Loucy (cell line): Measurements from ENCODE around the gene AGXT.
"Not testable (repeated sequence)": the region's sequence is repeated elsewhere in the genome, so short reads cannot be mapped to it uniquely, and the experiment has no call there.

Experiments used
- H2AFZ ChIP-seq: fragments of 200-600 bp; sonication (generic); 2 replicates; pipeline ENCODE4 v1.6.0; 2016; ENCODE audit warnings: antibody characterized with exemption, mild to moderate bottlenecking, low read length, moderate library complexity
- H3F3A ChIP-seq: fragments of 200-600 bp; 2 replicates; pipeline ENCODE4 v1.6.0; 2016; ENCODE audit warnings: antibody characterized with exemption, low read depth, mild to moderate bottlenecking
- H3K27me3 ChIP-seq: fragments of 200-600 bp; sonication (generic); 2 replicates; pipeline ENCODE4 v1.6.1; 2014; ENCODE audit warnings: low read length, mild to moderate bottlenecking; ENCODE audit not compliant: insufficient read depth, poor library complexity, severe bottlenecking
- H3K36me3 ChIP-seq: fragments of 200-600 bp; sonication (generic); 2 replicates; pipeline ENCODE4 v1.6.1; 2016; ENCODE audit warnings: low read length; ENCODE audit not compliant: insufficient read depth
- H3K4me1 ChIP-seq: fragments of 200-600 bp; sonication (generic); 2 replicates; pipeline ENCODE4 v1.5.1; 2014; ENCODE audit warnings: low read length, mild to moderate bottlenecking; ENCODE audit not compliant: insufficient read depth, poor library complexity, severe bottlenecking
- H3K4me2 ChIP-seq: fragments of 200-600 bp; sonication (generic); 2 replicates; pipeline ENCODE4 v1.6.0; 2014; ENCODE audit warnings: antibody characterized with exemption, low read length, low read depth, mild to moderate bottlenecking; ENCODE audit not compliant: poor library complexity, severe bottlenecking
- H3K4me3 ChIP-seq: fragments of 200-600 bp; sonication (generic); 2 replicates; pipeline ENCODE4 v1.5.1; 2014; ENCODE audit warnings: low read length, mild to moderate bottlenecking, mixed read lengths; ENCODE audit not compliant: poor library complexity, severe bottlenecking
- H3K79me2 ChIP-seq: fragments of 200-600 bp; sonication (generic); 2 replicates; pipeline ENCODE4 v1.6.1; 2014; ENCODE audit warnings: low read length; ENCODE audit not compliant: insufficient read depth
- H3K9ac ChIP-seq: fragments of 200-600 bp; sonication (generic); 2 replicates; pipeline ENCODE4 v1.6.0; 2014; ENCODE audit warnings: mild to moderate bottlenecking, low read depth, low read length, moderate library complexity; ENCODE audit not compliant: poor library complexity, severe bottlenecking
- H3K9me2 ChIP-seq: fragments of 200-600 bp; sonication (generic); replicated peaks from 2 replicates; pipeline ENCODE4 v1.6.1; 2016; ENCODE audit warnings: low read depth, low read length, mixed read lengths
- H3K9me3 ChIP-seq: fragments of 200-600 bp; sonication (generic); 2 replicates; pipeline ENCODE4 v1.6.1; 2014; ENCODE audit warnings: mild to moderate bottlenecking, antibody characterized with exemption, low read length, low read depth; ENCODE audit not compliant: insufficient read depth
- H4K20me1 ChIP-seq: fragments of 200-600 bp; sonication (generic); 2 replicates; pipeline ENCODE4 v1.6.0; 2014; ENCODE audit warnings: antibody characterized with exemption, low read length, mild to moderate bottlenecking; ENCODE audit not compliant: insufficient read depth, poor library complexity, severe bottlenecking
- CTCF ChIP-seq: fragments of 200-600 bp; sonication (generic); conservative IDR thresholded peaks from 2 replicates; pipeline ENCODE4 v1.5.1; 2014; ENCODE audit warnings: mild to moderate bottlenecking, antibody characterized with exemption, low read length
- EZH2phosphoT487 ChIP-seq: fragments of 200-600 bp; IDR thresholded peaks from 2 replicates; pipeline ENCODE4 v1.6.1; 2018; ENCODE audit warnings: antibody characterized with exemption, mild to moderate bottlenecking, moderate library complexity, borderline replicate concordance

Gene AGXT

DNA sequence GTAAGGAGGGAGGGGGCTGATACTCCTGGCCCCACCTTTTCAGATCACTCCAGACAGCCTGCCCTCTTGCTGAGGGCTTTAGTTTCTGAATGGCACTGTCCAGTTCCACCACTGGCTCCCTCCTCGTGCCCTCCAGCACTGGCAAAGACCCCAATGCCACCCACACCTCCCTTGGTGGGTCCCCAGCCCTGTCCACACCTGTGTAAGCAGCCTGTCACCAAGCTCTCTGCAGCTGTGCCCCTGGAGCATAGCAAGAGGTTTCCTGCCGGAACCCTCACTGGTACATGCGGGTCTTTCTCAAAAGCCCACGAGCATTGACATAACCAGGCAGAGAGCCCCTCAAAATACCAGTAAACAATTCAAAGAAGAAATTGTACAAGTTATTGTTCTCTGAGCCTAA is 31.0 kb upstream of the AGXT start:
- no peaks in the 10 kb centered on the region for H3K9me2 ChIP-seq
- H3K4me2 ChIP-seq = no peak overlapping the region
- H3K9ac ChIP-seq = no peak overlapping the region
- H3K36me3 ChIP-seq = no peaks in the 10 kb centered on the region
- no peaks in the 10 kb centered on the region for H4K20me1 ChIP-seq
- no peaks in the 10 kb centered on the region for H3K9me3 ChIP-seq
- H2AFZ ChIP-seq = no peak overlapping the region
- no peaks in the 10 kb centered on the region for H3K79me2 ChIP-seq
- H3K4me3 ChIP-seq = no peak overlapping the region
- H3F3A ChIP-seq = no peaks in the 10 kb centered on the region
- H3K4me1 ChIP-seq = no peaks in the 10 kb centered on the region
- no peaks in the 10 kb centered on the region for H3K27me3 ChIP-seq
- no peak for TF ChIP-seq CTCF
- TF ChIP-seq EZH2phosphoT487 = no peak

- TF ChIP-seq CTCF (no peak), EZH2phosphoT487 (no peak)
- H3K4me1 ChIP-seq = no peaks in the 10 kb centered on the region
- H3K27me3 ChIP-seq = no peaks in the 10 kb centered on the region
- H3K4me2 ChIP-seq = no peak overlapping the region
- no peak overlapping the region for H3K4me3 ChIP-seq
- no peaks in the 10 kb centered on the region for H3K79me2 ChIP-seq
- H3K36me3 ChIP-seq = no peaks in the 10 kb centered on the region
- H4K20me1 ChIP-seq = no peaks in the 10 kb centered on the region
- H3K9ac ChIP-seq = no peak overlapping the region
- H2AFZ ChIP-seq = no peak overlapping the region
- H3K9me2 ChIP-seq = no peaks in the 10 kb centered on the region
- H3F3A ChIP-seq = no peaks in the 10 kb centered on the region
- H3K9me3 ChIP-seq = no peaks in the 10 kb centered on the region
Measured at GRCh38 chr2:240839152-240840143, 29.2 kb upstream of the AGXT start.

DNA sequence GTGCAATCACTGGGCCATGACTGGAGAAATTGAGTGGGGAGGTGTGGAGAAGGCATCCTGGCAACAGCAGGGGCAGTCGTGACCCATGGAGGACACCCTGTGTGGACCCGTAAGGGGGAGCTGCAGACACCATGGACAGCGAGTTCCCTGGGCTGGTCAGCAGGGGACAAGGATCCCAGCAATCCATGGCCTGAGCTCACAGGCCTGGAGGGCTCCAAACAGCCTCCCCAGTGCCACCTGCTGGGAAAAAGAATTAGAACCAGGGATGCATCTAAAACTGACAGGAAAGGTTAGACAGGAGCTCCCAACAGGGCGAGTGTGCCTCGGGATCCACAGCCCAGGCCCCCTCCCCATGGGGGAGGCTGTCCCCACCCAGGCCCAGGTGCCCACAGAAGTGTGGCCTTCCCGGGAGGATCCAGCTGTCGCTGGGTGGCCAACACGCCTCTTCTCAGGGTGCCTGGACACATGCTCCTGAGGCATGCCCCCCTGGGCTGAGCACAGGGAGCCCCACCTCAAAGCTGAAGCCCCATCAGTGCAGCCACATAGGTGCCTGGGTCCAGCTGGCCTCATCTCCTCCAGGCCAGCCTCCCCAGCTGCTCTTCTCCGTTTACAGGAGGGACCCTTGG is 28.1 kb upstream of the AGXT start:
- Histone ChIP-seq H4K20me1 (no peaks in the 10 kb centered on the region), H3K9me2 (no peaks in the 10 kb centered on the region), H3K9ac (no peak overlapping the region), H2AFZ (no peak overlapping the region), H3K4me1 (no peaks in the 10 kb centered on the region), H3K27me3 (no peaks in the 10 kb centered on the region), H3K9me3 (no peaks in the 10 kb centered on the region), H3F3A (no peaks in the 10 kb centered on the region), H3K36me3 (no peaks in the 10 kb centered on the region), H3K4me2 (no peak overlapping the region), H3K79me2 (no peaks in the 10 kb centered on the region), H3K4me3 (no peak overlapping the region)
- no peak for TF ChIP-seq EZH2phosphoT487
- peak; percentile 52 for TF ChIP-seq CTCF

- H2AFZ ChIP-seq, H3K9me3 ChIP-seq, H3K9me2 ChIP-seq, H4K20me1 ChIP-seq, H3K79me2 ChIP-seq, H3K27me3 ChIP-seq, H3K4me2 ChIP-seq, H3K4me3 ChIP-seq, H3F3A ChIP-seq, H3K36me3 ChIP-seq, H3K9ac ChIP-seq, H3K4me1 ChIP-seq: not testable (repeated sequence)
Measured at GRCh38 chr2:240846309-240846708, 22.3 kb upstream of the AGXT start.
